GM06990 (cell line): ENCODE results near the gene PRR7.

Experiments
- DNase-seq: peaks from one replicate; pipeline ENCODE4 v3.0.0-alpha.2; 2011; ENCODE audit not compliant: insufficient read length; ENCODE audit errors: extremely low read depth
- H3K27me3 ChIP-seq: replicated peaks from 2 replicates; pipeline ENCODE4 v1.6.0; 2011; ENCODE audit warnings: low read length; ENCODE audit not compliant: control insufficient read depth, insufficient read depth
- H3K36me3 ChIP-seq: 2 replicates; pipeline ENCODE4 v1.5.1; 2011; ENCODE audit warnings: low read length; ENCODE audit not compliant: control insufficient read depth, insufficient read depth
- H3K4me3 ChIP-seq: replicated peaks from 2 replicates; pipeline ENCODE4 v1.5.1; 2011; ENCODE audit warnings: low read depth, mild to moderate bottlenecking, control low read depth, low read length
- CTCF ChIP-seq: IDR thresholded peaks from 2 replicates; pipeline ENCODE4 v1.5.1; 2011; ENCODE audit warnings: low read length, control low read depth, mild to moderate bottlenecking, inconsistent platforms; ENCODE audit not compliant: insufficient read depth, poor library complexity, severe bottlenecking

PRR7 gene

GRCh38 chr5:177448244-177448950 lies 1.8 kb downstream of the PRR7 start:
- no peak for DNase-seq
- Histone ChIP-seq H3K4me3 (no peak overlapping the region), H3K36me3 (peaks cover 2% of the 10 kb centered on the region; the same call in 1 of the 2 replicates), H3K27me3 (no peaks in the 10 kb centered on the region)
- TF ChIP-seq CTCF, result no peak

GRCh38 chr5:177449140-177450061 lies 2.8 kb downstream of the PRR7 start:
- no peak for TF ChIP-seq CTCF
- Histone ChIP-seq H3K36me3 (no peaks in the 10 kb centered on the region; the same call in 1 of the 2 replicates), H3K4me3 (no peak overlapping the region), H3K27me3 (no peaks in the 10 kb centered on the region)
- no peak for DNase-seq

DNA sequence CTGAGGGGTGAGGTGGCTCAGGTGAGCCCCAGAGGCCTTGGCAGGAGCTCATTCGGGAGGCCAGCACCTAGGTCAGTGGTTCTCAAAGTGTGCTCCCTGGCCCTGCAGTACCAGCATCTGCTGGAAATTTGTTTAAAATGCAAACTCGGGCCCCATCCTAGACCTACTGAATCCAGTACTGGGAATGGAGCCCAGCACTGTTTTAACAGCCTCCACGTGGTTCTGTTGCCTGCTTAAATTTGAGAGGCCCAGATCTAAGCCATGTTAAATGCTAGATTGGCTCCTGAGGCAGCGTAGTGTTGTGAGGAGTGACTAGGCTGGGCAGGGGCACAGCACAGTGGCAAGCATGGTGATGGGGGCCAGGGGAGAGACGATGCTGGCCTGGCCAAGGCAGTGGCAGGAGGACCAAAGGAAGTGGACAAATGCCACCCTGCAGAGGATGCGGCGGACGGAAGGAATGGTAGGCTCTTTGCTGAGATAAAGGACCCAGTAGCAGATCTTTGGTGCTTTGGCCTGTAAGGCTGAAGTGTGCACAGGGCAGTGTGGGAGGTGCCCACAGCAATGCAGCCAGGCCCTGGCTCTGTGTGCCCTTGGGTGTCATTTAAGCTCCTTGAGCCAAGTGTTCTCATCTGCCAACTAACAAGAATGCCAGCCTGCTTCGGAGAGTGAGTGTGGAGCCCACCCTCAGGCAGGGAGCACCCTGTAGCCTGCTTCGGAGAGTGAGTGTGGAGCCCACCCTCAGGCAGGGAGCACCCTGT lies 4.2 kb downstream of the PRR7 start:
- no peaks in the 10 kb centered on the region for H3K27me3 ChIP-seq
- H3K4me3 ChIP-seq, result no peak overlapping the region
- TF ChIP-seq CTCF, result no peak
- H3K36me3 ChIP-seq, result no peaks in the 10 kb centered on the region; the same call in 1 of the 2 replicates
- no peak for DNase-seq

DNA sequence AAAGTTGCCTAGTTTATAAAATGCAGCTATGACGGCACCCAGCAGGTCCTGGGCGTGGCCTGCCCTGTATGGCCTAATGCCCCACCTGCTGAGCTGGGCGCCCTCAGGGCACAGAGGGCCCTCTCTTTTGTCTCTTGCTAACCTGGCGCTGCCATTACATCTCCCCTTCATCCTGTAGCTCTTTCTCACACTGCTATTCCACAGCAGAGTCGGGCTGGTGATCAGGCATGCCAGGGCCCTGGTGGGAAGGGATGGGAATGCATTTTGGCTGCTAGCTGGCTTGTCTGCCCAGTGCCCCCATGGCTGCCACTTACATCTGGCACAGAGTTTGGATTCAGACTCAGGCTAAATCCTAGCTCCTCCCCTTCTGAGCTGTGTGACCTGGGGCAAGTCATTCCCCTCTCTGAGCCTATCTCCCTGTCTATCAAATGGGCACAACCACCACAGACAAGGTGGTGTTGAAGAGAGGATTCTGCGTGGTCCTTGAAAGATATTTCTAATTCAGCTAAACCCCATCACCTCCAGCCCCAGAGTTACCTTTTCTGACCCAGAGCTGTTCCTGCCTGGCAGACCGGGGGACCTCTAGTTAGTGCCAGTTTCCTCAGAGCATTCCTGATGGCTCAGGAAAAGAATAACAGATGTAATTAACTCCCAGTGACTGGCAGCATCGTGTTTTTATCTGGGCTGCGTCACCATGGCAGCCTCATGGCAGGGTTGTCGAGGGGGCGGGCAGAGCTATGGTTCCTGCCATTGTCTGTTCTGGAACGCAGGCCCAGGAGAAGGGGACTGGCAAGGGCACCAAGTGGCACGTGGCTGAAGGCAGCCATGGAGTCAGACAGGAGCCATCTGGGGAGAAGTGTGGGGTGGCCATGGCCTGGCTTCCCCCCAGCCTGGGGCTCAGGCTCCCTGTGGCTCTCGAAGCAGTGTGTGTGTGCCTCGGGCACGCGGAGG lies 6.3 kb downstream of the PRR7 start:
- no peak for DNase-seq
- H3K4me3 ChIP-seq, result no peak overlapping the region
- TF ChIP-seq CTCF, result no peak
- no peaks in the 10 kb centered on the region; the same call in 1 of the 2 replicates for H3K36me3 ChIP-seq
- no peaks in the 10 kb centered on the region for H3K27me3 ChIP-seq

GRCh38 chr5:177453852-177454396 lies 7.3 kb downstream of the PRR7 start:
- no peak for DNase-seq
- TF ChIP-seq CTCF, result no peak
- peak overlapping the region; percentile 71 for H3K4me3 ChIP-seq
- no peaks in the 10 kb centered on the region for H3K27me3 ChIP-seq
- no peaks in the 10 kb centered on the region; the same call in 1 of the 2 replicates for H3K36me3 ChIP-seq
